Brain microvascular endothelial cell (primary cell): ENCODE measurements around the gene ANKRD2.

Source experiments
- DNase-seq: peaks from one replicate; pipeline ENCODE4 v3.0.0-alpha.2; 2020
- H3K27ac ChIP-seq: fragments of 250-450 bp; sonication (Bioruptor Pico); 2 replicates; pipeline ENCODE4 v1.5.1; 2020; ENCODE audit warnings: mild to moderate bottlenecking, moderate library complexity
- H3K27me3 ChIP-seq: fragments of 250-450 bp; sonication (Bioruptor Pico); replicated peaks from 2 replicates; pipeline ENCODE4 v1.5.1; 2020; ENCODE audit warnings: mild to moderate bottlenecking
- H3K36me3 ChIP-seq: fragments of 250-450 bp; sonication (Bioruptor Pico); replicated peaks from 2 replicates; pipeline ENCODE4 v1.5.1; 2020; ENCODE audit warnings: mild to moderate bottlenecking
- H3K4me3 ChIP-seq: 2 replicates; pipeline ENCODE4 v1.5.1; 2011; ENCODE audit warnings: low read depth, mild to moderate bottlenecking, control low read depth, low read length, moderate library complexity
- in situ Hi-C: cut with HindIII; loops from 2 replicates; pipeline ENCODE4 v1.10.0; 2017; ENCODE audit warnings: low sequenced_read_pairs, low pct_ligation_motif_present
- TF ChIP-seq, protein P1 (sequence below): IDR thresholded peaks from 2 replicates; pipeline ENCODE4 v1.5.1; 2011; ENCODE audit warnings: low read depth, mild to moderate bottlenecking, moderate library complexity, low read length, control low read depth, inconsistent platforms; ENCODE audit errors: missing control alignments

Gene ANKRD2

GRCh38 chr10:97607095-97607636 lies 34.6 kb downstream of the ANKRD2 start:
- TF ChIP-seq, protein P1, sequence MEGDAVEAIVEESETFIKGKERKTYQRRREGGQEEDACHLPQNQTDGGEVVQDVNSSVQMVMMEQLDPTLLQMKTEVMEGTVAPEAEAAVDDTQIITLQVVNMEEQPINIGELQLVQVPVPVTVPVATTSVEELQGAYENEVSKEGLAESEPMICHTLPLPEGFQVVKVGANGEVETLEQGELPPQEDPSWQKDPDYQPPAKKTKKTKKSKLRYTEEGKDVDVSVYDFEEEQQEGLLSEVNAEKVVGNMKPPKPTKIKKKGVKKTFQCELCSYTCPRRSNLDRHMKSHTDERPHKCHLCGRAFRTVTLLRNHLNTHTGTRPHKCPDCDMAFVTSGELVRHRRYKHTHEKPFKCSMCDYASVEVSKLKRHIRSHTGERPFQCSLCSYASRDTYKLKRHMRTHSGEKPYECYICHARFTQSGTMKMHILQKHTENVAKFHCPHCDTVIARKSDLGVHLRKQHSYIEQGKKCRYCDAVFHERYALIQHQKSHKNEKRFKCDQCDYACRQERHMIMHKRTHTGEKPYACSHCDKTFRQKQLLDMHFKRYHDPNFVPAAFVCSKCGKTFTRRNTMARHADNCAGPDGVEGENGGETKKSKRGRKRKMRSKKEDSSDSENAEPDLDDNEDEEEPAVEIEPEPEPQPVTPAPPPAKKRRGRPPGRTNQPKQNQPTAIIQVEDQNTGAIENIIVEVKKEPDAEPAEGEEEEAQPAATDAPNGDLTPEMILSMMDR: no peak
- H3K27me3 ChIP-seq: no peaks in the 10 kb centered on the region
- no peaks in the 10 kb centered on the region for H3K36me3 ChIP-seq
- no peak overlapping the region for H3K27ac ChIP-seq
- DNase-seq: no peak
- H3K4me3 ChIP-seq: no peak overlapping the region
- in situ Hi-C loops: no loop called here

GRCh38 chr10:97608991-97609561 lies 36.5 kb downstream of the ANKRD2 start:
- Histone ChIP-seq H3K27ac (no peak overlapping the region), H3K27me3 (no peaks in the 10 kb centered on the region), H3K36me3 (no peaks in the 10 kb centered on the region), H3K4me3 (no peak overlapping the region)
- TF ChIP-seq, protein P1: no peak
- in situ Hi-C loops: no loop called here
- DNase-seq: no peak

- in situ Hi-C loops: no loop called here
- Histone ChIP-seq H3K4me3 (no peak overlapping the region), H3K27ac (no peak overlapping the region), H3K27me3 (no peaks in the 10 kb centered on the region), H3K36me3 (no peaks in the 10 kb centered on the region)
- TF ChIP-seq, protein P1: no peak
- no peak for DNase-seq
These were observed 38.9 kb downstream of the ANKRD2 start for GRCh38 chr10:97611473-97611872.

GRCh38 chr10:97612386-97612785 lies 39.8 kb downstream of the ANKRD2 start:
- in situ Hi-C loops: no loop called here
- peak; percentile 53 for DNase-seq
- H3K27ac ChIP-seq: no peak overlapping the region
- H3K4me3 ChIP-seq: no peak overlapping the region
- H3K36me3 ChIP-seq: no peaks in the 10 kb centered on the region
- H3K27me3 ChIP-seq: no peaks in the 10 kb centered on the region
- TF ChIP-seq, protein P1: peak; percentile 48

DNA sequence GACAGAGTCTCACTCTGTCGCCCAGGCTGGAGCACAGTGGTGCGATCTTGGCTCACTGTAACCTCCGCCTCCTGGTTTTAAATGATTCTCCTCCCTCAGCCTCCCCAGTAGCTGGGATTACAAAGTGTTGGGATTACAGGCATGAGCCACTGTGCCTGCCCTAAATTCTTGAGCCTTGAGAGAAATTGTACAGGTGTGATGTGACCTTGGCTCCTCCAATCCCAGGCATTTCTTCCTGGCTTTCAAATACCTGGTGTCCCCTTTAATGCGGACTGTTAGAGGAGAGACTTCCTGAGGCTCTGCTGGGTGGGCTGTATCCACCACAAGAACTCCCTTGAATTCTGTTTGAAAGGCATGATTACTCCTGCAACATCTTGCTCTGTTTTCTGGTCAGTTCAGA lies 45.7 kb downstream of the ANKRD2 start:
- H3K36me3 ChIP-seq: no peaks in the 10 kb centered on the region
- H3K27ac ChIP-seq: no peak overlapping the region
- DNase-seq: no peak
- no peak overlapping the region for H3K4me3 ChIP-seq
- TF ChIP-seq, protein P1: no peak
- H3K27me3 ChIP-seq: no peaks in the 10 kb centered on the region
- in situ Hi-C loops: no loop called here

- in situ Hi-C loops: no loop called here
- H3K4me3 ChIP-seq: no peak overlapping the region
- DNase-seq: no peak
- H3K27me3 ChIP-seq: no peaks in the 10 kb centered on the region
- no peaks in the 10 kb centered on the region for H3K36me3 ChIP-seq
- no peak overlapping the region for H3K27ac ChIP-seq
- TF ChIP-seq, protein P1: no peak
These were observed 46.2 kb downstream of the ANKRD2 start for GRCh38 chr10:97618733-97619132.
